ENCODE data around the gene KCNMA1.

GRCh38 chr10:76869931-76870330, 767.7 kb downstream of the KCNMA1 start:
- no peak for TF ChIP-seq CTCF (conservative IDR thresholded peaks at IDR 0.05)
- TF ChIP-seq EZH2 (IDR thresholded peaks at IDR 0.05; ENCODE audit: low read depth), result no peak

Measured in PC-9 (cell line).